HepG2 (cell line): ENCODE results near the gene KBTBD3.
A peak's percentile ranks its signal among the peaks of the same experiment; 100 is the strongest.

Source experiments
- CEBPB ChIP-seq: IDR thresholded peaks from 2 replicates; pipeline ENCODE4 v1.6.1; 2011; ENCODE audit warnings: low read depth, low read length, improper control_type of control experiment, borderline replicate concordance
- CTCF ChIP-seq: sonication (generic); formaldehyde crosslinking; IDR thresholded peaks from 2 replicates; pipeline ENCODE4 v1.5.0; 2020; ENCODE audit warnings: mild to moderate bottlenecking, missing genetic modification reagents, moderate library complexity
- HDAC1 ChIP-seq: sonication (generic); formaldehyde crosslinking; IDR thresholded peaks from 2 replicates; pipeline ENCODE4 v1.5.1; 2020; ENCODE audit warnings: mild to moderate bottlenecking, missing genetic modification reagents
- RBM39 ChIP-seq: fragments of 200-400 bp; formaldehyde crosslinking; IDR thresholded peaks from one replicate; pipeline ENCODE4 v1.6.1; 2018; ENCODE audit warnings: antibody characterized with exemption, mild to moderate bottlenecking, low read depth, low read length; ENCODE audit not compliant: poor library complexity, severe bottlenecking
- REST ChIP-seq, 2 experiments: IDR thresholded peaks; 2 replicates each; pipeline ENCODE4 v1.6.1; 2011 to 2012; ENCODE audit warnings: low read length in 2 of 2, borderline replicate concordance in 1 of 2, low read depth in 1 of 2, mild to moderate bottlenecking in 1 of 2, moderate library complexity in 1 of 2

- TF ChIP-seq RBM39 (no peak), CTCF (CRISPR knock-in tag) (no peak), HDAC1 (CRISPR knock-in tag) (no peak), CEBPB (peak; percentile 77), REST (IDR thresholded peaks at IDR 0.05; ENCODE audit: borderline replicate concordance in 1 of 2, low read depth in 1 of 2, low read length in 2 of 2) (no peak)
These were observed 55.8 kb downstream of the KBTBD3 start for GRCh38 chr11:106021181-106021966.
